Right lung (tissue), 5 donors: ENCODE data around the gene SPATS2. TPM values are rescaled to one million over a fixed set of nuclear protein-coding genes. Genes with fewer than 3 reads are reported as not detected.
"Not testable (repeated sequence)": the region's sequence is repeated elsewhere in the genome, so short reads cannot be mapped to it uniquely, and the experiment has no call there.

ENCODE experiments used
- DNase-seq, 2 donors: peaks; one replicate each; pipeline ENCODE4 v3.0.0-alpha.2; 2013
- polyA plus RNA-seq, 5 donors: library from polyadenylated mRNA; unstranded; fragments of 120-200 nt; gene quantifications; one replicate each; pipeline versions ENCODE4 v1.2.1 to v1.2.3, GENCODE V29; 2013; ENCODE audit warnings: inconsistent platforms in 1 of 5, low replicate concordance in 1 of 5; ENCODE audit not compliant: insufficient read length in 5 of 5, insufficient read depth in 1 of 5

Gene SPATS2
- polyA plus RNA-seq, 5 donors, result 55.9 to 77.0 (median 66.8) TPM

DNA sequence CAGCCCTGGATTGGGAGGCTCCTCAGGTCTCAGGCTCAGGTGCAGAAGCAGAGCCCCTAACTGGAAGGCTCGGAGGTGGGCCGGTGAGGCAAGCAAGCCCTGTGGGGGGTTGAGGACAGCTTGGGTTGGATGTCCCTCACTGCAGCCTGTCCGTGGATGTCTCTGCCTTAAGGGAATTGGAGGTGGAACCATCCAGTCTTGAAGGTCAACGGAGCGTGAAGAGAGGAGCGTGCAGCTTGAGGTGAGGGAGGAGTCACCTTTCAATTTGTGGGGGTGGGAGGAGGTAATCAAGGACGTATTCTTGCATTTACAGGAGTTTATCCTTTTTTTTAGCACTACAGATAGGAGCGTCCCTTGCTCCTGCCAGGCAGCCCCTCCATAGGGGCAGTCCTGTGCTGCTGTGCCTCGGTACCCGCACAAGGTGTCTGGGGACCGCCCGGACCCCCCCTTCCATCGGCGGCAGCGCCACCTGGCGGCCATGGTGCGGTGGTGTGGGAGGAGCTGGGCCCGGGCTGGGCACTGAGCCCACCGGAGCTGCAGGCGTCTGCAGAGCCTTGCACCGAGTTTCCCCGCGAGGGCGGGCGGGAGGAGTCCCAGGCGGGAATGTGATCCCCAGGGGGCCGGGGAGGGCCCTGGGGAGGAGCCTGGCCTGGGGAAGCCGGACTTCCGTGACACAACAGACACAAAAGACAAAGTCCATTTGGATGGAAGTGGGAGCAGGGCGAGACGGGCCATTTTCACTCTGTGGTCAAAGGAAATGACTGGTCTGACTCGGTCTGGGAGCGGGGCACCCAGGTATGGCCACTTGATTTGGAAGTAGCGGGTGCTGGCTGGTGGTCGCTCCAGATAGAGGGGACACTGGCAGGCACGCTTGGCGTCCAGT lies 19.7 kb upstream of the SPATS2 start:
- peak; percentile 82 to 83 for DNase-seq

DNA sequence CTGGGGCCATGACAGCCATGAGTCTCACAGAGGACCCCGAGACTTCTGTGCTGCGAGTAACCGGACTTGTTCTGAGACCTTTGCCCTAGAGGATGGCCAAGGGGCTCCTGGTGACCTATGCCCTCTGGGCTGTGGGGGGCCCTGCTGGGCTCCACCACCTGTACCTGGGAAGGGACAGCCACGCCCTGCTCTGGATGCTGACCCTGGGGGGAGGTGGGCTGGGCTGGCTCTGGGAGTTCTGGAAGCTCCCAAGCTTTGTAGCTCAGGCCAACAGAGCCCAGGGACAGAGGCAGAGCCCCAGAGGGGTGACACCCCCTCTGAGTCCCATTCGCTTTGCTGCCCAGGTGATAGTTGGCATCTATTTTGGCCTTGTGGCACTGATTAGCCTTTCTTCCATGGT lies 18.5 kb upstream of the SPATS2 start:
- no peak for DNase-seq

DNA sequence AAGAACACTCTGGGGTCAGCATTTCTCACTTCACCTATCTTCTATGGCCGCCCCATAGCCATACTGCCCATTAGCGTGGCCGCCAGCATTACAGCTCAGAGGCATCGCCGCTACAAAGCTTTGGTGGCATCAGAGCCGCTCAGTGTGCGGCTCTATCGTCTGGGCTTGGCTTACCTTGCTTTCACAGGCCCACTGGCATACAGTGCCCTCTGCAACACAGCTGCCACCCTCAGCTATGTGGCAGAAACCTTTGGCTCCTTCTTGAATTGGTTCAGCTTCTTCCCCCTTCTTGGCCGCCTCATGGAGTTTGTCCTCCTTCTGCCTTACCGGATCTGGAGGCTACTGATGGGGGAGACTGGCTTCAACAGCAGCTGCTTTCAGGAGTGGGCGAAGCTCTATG lies 18.0 kb upstream of the SPATS2 start:
- DNase-seq, result no peak

DNA sequence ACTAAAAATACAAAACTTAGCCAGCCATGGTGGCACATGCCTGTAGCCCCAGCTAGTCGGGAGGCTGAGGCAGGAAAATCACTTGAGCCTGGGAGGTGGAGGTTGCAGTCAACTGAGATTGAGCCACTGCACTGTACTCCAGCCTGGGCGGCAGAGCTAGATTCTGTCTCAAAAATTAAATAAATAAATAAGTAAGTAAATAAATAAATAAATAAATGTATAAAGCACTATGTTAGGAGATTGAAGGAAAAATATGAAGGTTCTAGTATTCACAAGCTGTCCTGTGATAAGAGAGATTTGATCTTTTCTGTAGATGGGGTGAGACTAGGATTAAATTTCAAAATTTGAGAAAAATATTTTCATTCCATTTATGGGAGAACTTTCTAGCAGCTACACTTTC lies 14.9 kb upstream of the SPATS2 start:
- no peak for DNase-seq

DNA sequence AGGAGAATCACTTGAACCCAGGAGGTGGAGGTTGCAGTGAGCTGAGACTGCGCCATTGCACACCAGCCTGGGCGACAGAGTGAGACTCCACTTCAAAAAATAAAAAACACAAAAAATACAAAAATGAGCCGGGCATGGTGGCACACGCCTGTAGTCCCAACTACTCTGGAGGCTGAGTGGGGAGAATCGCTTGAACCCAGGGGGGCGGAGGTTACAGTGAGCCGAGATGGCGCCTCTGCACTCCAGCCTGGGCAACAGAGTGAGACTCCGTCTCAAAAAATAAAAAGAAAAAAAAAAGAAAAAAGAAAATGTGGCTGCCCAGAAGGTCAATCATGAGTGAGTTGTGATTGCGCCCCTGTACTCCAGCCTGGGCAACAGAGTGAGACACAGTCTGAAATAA lies 11.3 kb upstream of the SPATS2 start:
- DNase-seq, result no peak

DNA sequence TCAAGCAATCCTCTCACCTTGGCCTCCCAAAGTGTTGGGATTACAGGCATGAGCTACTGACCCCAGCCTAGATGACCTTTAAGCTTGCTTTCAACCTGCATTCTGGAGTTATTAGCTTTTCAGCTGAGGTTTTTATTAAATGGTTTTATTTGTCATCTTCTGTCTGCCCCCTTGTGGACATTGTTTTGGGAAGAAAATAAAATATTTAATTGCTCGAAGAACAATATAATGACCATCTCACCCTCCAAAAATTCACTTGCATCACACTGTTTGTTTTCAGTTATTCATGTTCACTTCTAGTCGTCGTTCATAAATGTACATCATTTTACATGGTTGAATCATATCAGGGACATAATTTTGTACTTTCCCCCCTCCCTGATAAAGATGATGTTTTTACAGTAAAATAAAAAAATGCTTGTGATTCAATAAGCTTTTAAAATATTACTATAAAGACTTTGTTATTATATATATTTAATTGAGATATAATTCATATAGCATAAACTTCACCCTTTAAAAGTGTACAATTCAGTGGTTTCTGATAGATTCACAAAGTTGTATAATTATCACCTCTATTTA lies 10.1 kb upstream of the SPATS2 start:
- no peak for DNase-seq

DNA sequence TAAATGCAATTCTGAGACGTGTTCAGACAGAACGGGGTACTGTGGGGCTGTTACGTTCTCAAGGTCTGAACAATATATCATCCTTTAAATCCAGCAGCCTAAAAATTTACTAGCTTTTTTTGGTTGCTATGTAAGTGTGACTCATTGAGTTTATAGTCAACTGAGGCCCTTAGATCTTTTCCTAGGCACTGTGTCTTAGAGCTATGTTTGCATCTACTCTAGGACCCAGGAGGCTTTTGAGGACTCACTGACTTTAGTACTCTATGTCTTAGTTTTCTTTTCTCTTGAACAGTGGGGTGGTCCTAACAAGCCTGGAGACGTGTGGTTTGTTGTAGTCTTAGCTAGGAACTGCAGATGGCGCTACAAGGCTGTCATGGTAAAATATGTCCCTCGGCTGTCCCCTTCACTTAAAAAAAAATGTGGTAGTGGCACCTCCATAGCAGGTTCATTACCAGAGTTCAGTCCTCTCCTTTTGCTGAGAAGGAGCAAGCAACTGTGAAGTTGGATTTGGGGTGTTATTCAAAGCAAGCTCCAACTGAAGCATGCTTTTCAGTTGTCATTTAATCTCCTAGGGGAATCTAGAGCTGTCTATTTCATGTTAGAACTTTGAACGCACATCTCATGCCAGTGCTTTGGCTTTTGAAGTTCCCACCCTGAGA lies 8.7 kb upstream of the SPATS2 start:
- peak in 1 of 2 donors; percentile 57 for DNase-seq

DNA sequence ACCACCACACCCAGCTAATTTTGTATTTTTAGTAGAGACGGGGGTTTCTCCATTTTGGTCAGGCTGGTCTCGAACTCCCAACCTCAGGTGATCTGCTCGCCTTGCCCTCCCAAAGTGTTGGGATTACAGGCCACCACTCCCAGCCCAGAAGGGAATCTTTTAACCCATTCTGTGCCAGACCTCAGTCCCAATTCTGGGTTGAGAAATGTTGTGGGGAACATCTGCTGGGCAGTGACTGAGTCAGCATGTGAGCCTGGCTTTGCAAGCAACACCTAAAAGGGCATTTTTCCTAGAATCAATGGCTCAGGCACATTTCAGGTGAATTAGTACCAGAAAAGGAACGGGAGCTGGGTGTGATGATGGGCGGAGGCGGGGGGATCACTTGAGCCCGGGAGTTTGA lies 7.6 kb upstream of the SPATS2 start:
- no peak for DNase-seq

DNA sequence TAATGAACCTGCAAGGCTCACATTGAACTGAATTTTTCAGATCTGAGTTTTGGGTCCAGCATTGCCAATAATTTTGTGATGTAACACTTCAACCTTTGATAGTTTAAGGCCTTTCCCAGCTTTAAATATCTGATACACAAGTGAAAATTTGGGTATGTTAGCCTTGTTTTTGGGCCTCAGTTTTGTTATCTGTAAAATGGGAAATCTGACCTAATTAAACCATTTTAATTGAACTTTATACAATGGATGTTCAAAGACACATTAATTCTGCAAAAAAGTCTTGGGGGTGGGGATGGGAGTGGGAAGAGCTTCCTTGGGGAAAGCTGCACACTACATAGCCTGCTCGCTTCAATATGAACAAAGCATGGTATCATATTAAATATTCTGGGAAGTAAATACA lies 5.2 kb upstream of the SPATS2 start:
- DNase-seq, result no peak

DNA sequence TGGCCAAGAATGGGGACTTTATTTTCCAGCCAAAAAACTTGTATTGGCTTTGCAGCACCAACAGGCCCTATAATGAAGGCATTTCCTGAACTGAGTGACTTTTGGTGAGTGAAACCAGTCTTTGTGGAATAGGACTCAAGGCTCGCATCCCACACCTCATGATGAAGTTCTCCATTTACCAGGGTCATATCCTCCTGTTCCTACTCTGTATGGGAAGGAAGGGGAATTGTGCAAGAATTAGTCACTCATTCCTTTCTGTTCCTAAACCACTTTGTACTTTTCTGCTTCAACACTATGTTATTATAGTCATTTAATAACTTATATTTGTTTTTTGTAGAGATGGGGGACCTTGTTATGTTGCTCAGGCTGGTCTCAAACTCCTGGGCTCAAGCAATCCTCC lies 2.3 kb upstream of the SPATS2 start:
- no peak for DNase-seq

DNA sequence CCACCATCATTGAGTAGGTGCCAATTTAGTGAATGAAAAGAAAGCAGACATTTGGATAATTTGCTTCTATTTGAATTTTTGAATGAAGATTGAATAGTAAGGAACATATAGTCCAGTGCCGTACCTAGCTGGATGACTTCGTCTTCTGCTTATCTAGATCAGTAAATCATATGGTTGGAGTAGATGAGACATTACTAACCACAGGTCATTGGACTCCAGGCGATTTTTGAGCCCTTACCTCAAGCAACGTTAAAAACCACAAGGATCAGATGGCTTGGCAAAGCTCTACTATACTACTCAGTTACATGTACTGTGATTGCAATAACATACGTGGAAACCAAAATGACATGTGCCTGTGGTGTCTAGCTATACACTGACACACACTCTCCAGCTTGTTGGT lies 1.7 kb upstream of the SPATS2 start:
- no peak for DNase-seq

DNA sequence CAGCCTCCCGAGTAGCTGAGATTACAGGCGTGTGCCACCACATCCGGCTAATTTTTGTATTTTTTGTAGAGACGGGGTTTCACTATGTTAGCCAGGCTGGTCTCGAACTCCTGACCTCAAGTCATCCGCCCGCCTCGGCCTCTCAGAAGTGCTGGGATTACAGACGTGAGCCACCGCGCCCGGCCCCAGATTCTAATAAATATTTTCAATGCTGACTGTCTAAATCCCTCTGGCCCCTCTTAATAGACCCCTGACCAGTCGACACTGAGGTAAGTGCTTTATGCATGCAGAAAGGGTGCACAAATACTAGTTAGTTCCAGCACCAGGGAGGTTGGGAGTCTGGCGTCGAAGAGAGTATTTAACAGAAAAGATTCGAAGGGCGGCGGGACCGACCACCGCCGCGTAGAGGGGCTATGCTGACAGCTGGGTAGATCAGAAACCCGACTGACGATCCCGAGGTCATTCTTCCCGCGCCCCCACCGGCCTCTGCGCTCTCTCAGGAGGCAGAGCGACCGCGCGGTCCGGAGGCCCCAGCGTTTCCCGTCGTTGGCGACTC lies 1.1 kb upstream of the SPATS2 start:
- DNase-seq, result no peak

DNA sequence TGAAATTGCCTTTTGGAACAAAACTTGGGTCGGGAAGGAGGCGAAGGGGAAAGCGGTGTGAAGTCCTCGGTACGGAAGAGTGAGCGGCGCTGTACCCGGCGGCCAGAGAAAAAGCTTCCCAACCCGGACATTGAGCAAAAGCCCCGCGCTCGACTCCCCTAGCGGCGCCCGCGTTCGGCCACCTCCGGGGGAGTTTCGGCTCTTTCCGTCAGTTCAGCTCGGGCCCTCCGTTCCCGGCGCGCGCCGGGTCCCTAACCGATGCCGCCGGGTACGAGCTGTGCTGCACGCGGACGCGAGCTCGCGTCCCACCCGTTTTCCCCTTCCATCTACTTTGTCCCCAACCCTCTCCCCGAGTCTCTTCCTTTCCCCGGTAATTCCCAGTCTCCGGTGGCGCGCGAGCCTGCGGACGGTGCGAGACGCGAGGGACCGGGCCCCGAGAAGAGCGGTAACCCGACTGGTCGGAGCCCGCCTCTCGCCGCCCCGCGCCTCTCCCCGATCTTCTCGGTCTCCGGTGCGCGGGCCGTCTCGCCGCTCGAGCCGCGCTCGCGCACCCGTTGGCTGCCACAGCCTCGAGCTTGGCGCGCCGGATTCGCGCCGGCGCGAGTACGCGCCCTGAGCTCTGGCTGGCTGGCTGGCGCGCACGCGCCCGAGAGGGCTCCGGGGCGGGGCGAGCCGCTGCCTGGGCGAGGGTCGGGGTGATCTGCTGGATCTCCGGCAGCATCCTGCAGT lies 446 bp upstream of the SPATS2 start:
- peak; percentile 96 for DNase-seq

DNA sequence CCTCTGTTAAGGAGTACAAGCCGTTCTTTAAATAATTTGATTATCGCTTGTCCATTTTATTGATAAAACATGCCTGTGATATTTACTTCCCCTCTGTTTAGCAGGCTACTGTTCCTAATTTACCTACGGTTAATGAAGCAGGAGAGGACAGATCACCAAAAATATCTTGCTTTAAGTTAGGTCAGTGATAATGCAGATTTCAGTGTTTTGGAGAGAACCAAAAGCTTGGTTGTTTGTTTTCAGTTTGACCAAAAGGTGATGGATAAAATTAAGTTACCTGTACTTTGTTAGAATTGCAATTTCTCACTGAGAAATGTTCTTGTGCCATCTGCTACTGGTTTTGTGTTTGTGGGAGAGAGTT lies 958 bp downstream of the SPATS2 start:
- DNase-seq, result no peak

DNA sequence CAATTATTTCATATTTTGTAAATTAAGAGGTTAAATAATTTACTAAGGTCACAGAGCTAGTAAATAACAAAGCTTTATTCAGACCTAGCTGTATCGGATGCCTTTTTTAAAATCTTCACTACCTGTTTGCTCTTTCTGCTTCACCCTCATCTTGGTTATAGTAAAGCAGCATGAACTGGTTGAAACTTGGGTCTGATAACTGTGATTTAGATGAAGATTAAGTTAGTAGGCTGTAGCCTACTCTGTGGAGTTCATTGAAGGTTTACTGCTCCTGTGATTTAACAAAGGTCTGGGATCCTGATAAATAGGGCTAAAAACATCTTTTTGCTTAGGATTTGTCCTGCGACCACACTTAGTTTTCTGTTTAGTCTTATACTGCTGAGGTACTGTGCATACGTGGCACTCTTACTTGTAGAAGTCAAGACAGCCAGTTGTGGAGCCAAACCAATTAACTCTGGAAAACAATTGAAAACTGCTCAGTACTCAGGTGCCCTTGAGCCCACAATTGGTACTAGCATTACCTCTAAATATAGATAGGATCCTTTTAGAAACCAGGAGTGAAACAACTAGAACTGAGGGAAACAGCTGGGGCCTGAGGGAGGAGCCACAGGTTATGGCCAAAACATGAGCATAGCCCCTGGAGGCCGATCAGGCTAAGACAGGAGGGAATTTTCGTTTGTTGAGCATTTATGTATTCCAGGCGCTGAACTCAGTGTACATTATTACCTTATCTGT lies 2.3 kb downstream of the SPATS2 start:
- no peak for DNase-seq

DNA sequence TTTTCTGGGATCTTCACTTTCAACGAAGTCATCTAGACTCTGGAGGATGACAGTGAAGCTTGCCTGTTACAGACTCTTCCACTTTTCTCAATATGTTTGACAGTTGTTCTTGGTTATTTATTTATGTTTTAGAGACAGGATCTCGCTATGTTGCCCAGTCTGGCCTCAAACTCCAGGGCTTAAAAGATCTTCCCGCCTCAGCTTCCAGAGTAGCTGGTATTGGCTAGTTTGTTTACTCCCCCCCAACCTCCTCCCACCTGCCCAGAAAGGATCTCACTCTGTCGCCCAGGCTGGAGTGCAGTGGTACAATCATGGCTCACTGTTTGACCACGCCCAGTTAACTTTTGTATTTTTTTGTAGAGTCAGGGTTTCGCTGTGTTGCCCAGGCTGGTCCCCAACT lies 3.3 kb downstream of the SPATS2 start:
- no peak for DNase-seq

DNA sequence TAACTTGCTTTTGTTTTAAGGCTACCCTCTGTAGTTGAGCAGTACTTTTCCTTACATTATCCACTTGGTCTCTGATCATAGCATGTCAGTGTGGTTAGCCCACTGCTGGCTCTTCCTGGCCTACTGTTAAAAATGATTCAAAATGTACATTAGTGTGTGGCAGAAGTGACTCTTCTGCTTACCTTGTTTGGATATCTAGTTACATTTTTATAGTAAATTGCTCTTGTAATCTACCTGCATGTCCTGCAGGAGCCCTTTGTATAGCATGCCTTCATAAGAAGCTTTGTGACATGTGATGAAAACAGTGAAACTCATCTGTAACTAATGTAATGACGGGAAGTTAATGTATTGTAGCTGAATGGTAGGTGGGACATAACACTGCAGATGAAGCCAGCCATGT lies 8.1 kb downstream of the SPATS2 start:
- DNase-seq, result no peak

DNA sequence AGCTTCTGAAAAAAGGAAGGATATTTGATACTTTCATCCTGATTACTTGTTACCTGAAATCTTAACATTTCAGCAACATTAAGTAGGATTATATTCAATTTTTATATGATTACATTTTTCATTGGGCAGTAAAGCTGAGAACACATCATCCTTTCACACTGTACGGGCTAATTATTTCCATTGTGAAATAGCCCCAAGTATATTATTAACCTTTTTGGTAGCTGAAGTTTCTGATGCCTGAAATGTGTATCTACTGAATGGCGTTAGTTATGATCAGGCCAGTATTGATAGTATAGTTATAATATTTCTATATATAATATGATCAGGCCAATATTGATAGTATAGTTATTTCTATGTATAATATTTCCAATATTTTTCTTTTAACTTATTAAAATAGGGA lies 10.1 kb downstream of the SPATS2 start:
- DNase-seq, result no peak

DNA sequence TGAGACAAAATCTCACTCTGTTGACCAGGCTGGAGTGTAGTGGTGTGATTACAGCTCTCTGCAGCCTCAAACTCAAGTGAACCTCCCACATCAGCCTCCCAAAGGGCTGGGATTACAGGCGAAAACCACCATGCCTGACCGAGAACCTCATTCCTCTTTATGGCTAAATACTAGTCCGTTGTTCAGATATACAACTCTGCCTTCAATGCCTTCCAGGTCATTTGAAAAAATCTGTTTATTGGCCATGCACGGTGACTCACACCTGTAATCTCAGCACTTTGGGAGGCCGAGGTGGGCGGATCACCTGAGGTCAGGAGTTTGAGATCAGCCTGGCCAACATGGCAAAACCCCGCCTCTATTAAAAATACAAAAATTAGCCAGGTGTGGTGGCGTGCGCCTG lies 12.9 kb downstream of the SPATS2 start:
- DNase-seq, result not testable (repeated sequence)

DNA sequence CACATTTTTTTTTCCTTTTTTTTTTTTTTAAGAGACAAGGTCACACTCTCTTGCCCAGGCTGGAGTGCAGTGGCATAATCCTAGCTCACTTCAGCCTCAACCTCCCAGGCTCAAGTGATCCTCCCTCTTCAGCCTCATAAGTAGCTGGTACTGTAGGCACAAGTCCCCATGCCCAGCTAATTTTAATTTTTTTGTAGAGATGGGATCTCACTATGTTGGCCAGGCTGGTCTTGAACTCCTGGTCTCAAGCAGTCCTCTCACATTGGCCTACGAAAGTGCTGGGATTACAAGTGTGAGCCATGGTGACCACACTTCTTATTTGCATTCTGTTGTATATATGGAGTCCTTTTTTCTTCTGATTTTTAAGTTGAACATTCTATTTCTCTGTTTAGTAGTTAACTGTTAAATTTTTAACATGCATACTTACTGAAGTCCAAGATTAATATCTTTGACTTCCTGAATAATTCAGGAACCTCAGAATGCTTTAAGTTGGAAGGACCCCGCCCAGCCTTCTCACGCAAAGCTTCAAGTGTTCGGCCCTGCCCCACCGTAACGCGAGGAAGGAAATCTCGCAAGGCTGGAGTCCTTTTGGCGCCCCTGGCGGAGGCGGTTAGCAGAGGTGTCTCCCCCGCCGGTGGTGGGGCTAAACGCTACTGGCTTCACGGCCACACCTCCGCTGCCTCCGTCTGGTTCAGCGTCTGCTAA lies 21.6 kb downstream of the SPATS2 start:
- no peak for DNase-seq

DNA sequence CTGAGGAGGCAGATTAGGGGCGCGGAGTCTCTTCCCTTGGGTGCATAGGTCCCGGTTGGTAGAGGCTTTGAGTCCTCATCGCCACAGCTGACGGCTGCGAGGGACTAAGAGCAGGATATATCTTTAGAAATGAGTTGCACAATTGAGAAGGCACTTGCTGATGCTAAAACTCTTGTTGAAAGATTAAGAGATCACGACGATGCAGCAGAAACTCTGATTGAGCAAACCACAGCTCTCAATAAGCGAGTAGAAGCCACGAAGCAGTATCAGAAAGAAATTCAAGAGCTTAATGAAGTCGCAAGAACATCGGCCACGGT lies 22.1 kb downstream of the SPATS2 start:
- DNase-seq, result no peak
